SU-DHL-6 (cell line): ENCODE results near the gene MADCAM1.

Experiments
- H2AFZ ChIP-seq: fragments of 200-600 bp; sonication (generic); 2 replicates; pipeline ENCODE4 v1.6.1; 2014; ENCODE audit warnings: low read depth, mild to moderate bottlenecking, moderate library complexity, mixed read lengths, antibody characterized with exemption, low read length; ENCODE audit not compliant: severe bottlenecking
- H3F3A ChIP-seq: fragments of 200-600 bp; shearing (Covaris generic); 2 replicates; pipeline ENCODE4 v1.6.0; 2016; ENCODE audit warnings: antibody characterized with exemption, mild to moderate bottlenecking; ENCODE audit not compliant: insufficient read depth
- H3K27ac ChIP-seq: fragments of 200-600 bp; sonication (generic); 2 replicates; pipeline ENCODE4 v1.5.1; 2016; ENCODE audit warnings: low read depth, mild to moderate bottlenecking, low read length, moderate library complexity, mixed read lengths
- H3K27me3 ChIP-seq: fragments of 200-600 bp; sonication (generic), shearing (Covaris generic); 2 replicates; pipeline ENCODE4 v1.6.0; 2014; ENCODE audit warnings: mild to moderate bottlenecking, low read length
- H3K36me3 ChIP-seq: fragments of 200-600 bp; sonication (generic); 2 replicates; pipeline ENCODE4 v1.6.1; 2014; ENCODE audit warnings: mild to moderate bottlenecking, low read length, mixed read lengths
- H3K4me2 ChIP-seq: fragments of 300-600, 200-600 bp; shearing (Covaris generic), sonication (generic); 2 replicates; pipeline ENCODE4 v1.6.0; 2014; ENCODE audit warnings: low read length, low read depth, mild to moderate bottlenecking; ENCODE audit not compliant: poor library complexity, severe bottlenecking
- H3K4me3 ChIP-seq: fragments of 200-600 bp; sonication (generic); 2 replicates; pipeline ENCODE4 v1.5.1; 2014; ENCODE audit warnings: antibody characterized with exemption, low read length, mild to moderate bottlenecking, mixed read lengths; ENCODE audit not compliant: insufficient read depth, poor library complexity, severe bottlenecking
- H3K79me2 ChIP-seq: fragments of 200-600 bp; sonication (generic); 2 replicates; pipeline ENCODE4 v1.6.1; 2014; ENCODE audit warnings: mild to moderate bottlenecking, low read length, moderate library complexity; ENCODE audit not compliant: insufficient read depth
- H3K9ac ChIP-seq: fragments of 200-600 bp; sonication (generic); 2 replicates; pipeline ENCODE4 v1.7.0; 2014; ENCODE audit warnings: mild to moderate bottlenecking, low read length
- H3K9me2 ChIP-seq: fragments of 200-600 bp; sonication (generic); replicated peaks from 2 replicates; pipeline ENCODE4 v1.6.1; 2014; ENCODE audit warnings: low read length; ENCODE audit not compliant: insufficient read depth
- H3K9me3 ChIP-seq: fragments of 200-600 bp; sonication (generic); 2 replicates; pipeline ENCODE4 v1.6.1; 2014; ENCODE audit warnings: low read length, mixed read lengths; ENCODE audit not compliant: insufficient read depth
- H4K20me1 ChIP-seq: fragments of 200-600 bp; sonication (generic); 2 replicates; pipeline ENCODE4 v1.6.1; 2014; ENCODE audit warnings: low read depth, mild to moderate bottlenecking, antibody characterized with exemption, low read length, moderate library complexity, mixed read lengths
- CTCF ChIP-seq: fragments of 200-600 bp; sonication (generic); IDR thresholded peaks from one replicate; pipeline ENCODE4 v1.5.1; 2017; ENCODE audit warnings: antibody characterized with exemption, mild to moderate bottlenecking, low read length, moderate library complexity; ENCODE audit not compliant: insufficient read depth, poor library complexity, severe bottlenecking
- EZH2phosphoT487 ChIP-seq: fragments of 200-600 bp; sonication (generic), shearing (Covaris generic); conservative IDR thresholded peaks from 2 replicates; pipeline ENCODE4 v1.6.1; 2018; ENCODE audit warnings: mild to moderate bottlenecking, antibody characterized with exemption, low read length, moderate library complexity, mixed read lengths

The MADCAM1 gene

DNA sequence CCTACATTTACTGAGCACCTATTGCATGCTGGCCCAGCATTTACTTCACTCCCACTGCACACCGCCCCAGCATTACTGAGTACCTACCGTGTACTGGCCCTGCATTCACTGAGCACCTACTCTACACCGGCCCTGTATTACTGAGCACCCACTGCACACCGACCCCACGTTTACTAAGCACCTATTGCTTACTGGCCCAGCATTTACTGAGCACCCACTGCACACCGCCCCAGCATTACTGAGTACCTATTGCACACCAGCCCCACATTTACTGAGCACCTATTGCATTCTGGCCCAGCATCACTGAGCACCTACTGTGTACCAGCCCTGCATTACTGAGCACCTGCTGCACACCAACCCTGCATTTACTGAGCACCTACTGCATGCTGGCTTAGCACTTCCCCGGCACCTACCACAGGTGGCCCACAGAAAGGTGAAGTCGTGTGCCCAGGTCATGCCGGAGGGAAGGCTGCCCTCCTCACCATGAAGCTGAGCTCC is 17.9 kb downstream of the MADCAM1 start:
- Histone ChIP-seq H3F3A (peaks cover 10% of the 10 kb centered on the region), H3K9me2 (no peaks in the 10 kb centered on the region), H3K27ac (no peak overlapping the region), H3K79me2 (no peaks in the 10 kb centered on the region), H3K4me2 (no peak overlapping the region), H3K27me3 (no peaks in the 10 kb centered on the region), H3K9ac (no peak overlapping the region), H3K36me3 (no peaks in the 10 kb centered on the region), H3K9me3 (no peaks in the 10 kb centered on the region), H3K4me3 (no peak overlapping the region), H2AFZ (no peak overlapping the region), H4K20me1 (no peaks in the 10 kb centered on the region; the same call in 1 of the 2 replicates)
- no peak for TF ChIP-seq EZH2phosphoT487
- TF ChIP-seq CTCF, result no peak

DNA sequence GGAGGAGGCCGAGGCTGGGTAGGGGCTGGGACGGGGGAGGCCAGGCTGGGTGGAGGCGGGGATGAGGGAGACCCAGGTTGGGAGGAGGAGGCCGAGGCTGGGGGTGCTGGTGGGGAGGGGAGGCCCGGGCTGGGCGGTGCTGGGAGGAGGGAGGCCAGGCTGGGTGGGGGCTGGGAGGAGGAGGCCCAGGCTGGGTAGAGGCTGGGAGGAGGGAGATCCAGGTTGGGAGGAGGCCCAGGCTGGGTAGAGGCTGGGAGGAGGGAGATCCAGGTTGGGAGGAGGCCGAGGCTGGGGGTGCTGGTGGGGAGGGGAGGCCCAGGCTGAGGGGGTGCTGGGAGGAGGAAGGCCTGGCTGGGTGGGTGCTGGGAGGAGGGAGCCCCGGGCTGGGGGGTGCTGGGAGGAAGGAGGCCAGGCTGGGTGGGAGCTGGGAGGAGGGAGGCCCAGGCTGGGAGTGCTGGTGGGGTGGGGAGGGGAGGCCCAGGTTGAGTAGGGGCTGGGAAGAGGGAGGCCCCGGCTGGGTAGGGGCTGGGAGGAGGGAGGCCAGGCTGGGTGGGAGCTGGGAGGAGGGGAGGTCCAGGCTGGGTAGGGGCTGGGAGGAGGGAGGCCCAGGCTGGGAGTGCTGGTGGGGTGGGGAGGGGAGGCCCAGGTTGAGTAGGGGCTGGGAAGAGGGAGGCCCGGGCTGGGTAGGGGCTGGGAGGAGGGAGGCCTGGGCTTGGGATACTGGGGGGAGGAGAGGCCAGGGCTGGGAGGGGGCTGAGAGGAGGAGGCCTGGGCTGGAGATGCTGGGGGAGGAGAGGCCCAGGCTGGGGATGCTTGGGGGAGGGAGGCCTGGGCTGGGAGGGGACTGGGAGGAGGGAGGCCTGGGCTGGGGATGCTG is 21.7 kb downstream of the MADCAM1 start:
- Histone ChIP-seq H3K9ac (no peak overlapping the region), H3F3A (no peaks in the 10 kb centered on the region), H3K9me3 (no peaks in the 10 kb centered on the region), H3K9me2 (no peaks in the 10 kb centered on the region), H4K20me1 (no peaks in the 10 kb centered on the region; the same call in 1 of the 2 replicates), H3K79me2 (no peaks in the 10 kb centered on the region), H3K36me3 (no peaks in the 10 kb centered on the region), H3K27me3 (no peaks in the 10 kb centered on the region), H3K4me2 (no peak overlapping the region), H2AFZ (no peak overlapping the region), H3K4me3 (no peak overlapping the region), H3K27ac (no peak overlapping the region)
- TF ChIP-seq CTCF (no peak), EZH2phosphoT487 (no peak)

- Histone ChIP-seq H4K20me1 (no peaks in the 10 kb centered on the region; the same call in 1 of the 2 replicates), H3K9ac (no peak overlapping the region), H3K27ac (no peak overlapping the region), H3K27me3 (no peaks in the 10 kb centered on the region), H3K4me3 (no peak overlapping the region), H3F3A (no peaks in the 10 kb centered on the region), H2AFZ (no peak overlapping the region), H3K79me2 (no peaks in the 10 kb centered on the region), H3K9me3 (no peaks in the 10 kb centered on the region), H3K4me2 (no peak overlapping the region), H3K36me3 (no peaks in the 10 kb centered on the region), H3K9me2 (no peaks in the 10 kb centered on the region)
- TF ChIP-seq EZH2phosphoT487 (no peak), CTCF (no peak)
Observed at GRCh38 chr19:518598-519231, 22.4 kb downstream of the MADCAM1 start.
